AG04450 (cell line): ENCODE data around the gene SLCO3A1. TPM values are rescaled to one million over a fixed set of nuclear protein-coding genes. Genes with fewer than 3 reads are reported as not detected.

ENCODE experiments used
- CTCF ChIA-PET: fragments of 300-600, 350-600 bp; formaldehyde crosslinking; extraction: SDS; loops from one replicate; lab custom pipeline; 2022; ENCODE audit warnings: antibody characterized with exemption, inconsistent platforms; lab: Charles Lee
- POLR2A ChIA-PET: fragments of 350-600 bp; formaldehyde crosslinking; extraction: SDS; loops from one replicate; lab custom pipeline; 2021; ENCODE audit warnings: antibody characterized with exemption, inconsistent platforms; lab: Yijun Ruan, JAX
- DNase-seq: peaks from one replicate; pipeline ENCODE4 v3.0.0-alpha.2; 2011; ENCODE audit warnings: low read depth, low spot score
- H3K27ac ChIP-seq: one replicate; pipeline ENCODE4 v1.5.1; 2012; ENCODE audit warnings: low read depth, low read length, control low read depth
- H3K27me3 ChIP-seq: one replicate; pipeline ENCODE4 v1.6.0; 2012; ENCODE audit warnings: low read length; ENCODE audit not compliant: control insufficient read depth, insufficient read depth
- H3K4me3 ChIP-seq: 2 replicates; pipeline ENCODE4 v1.5.1; 2011; ENCODE audit warnings: mild to moderate bottlenecking, low read depth, low read length, control low read depth
- H3K9me3 ChIP-seq: 2 replicates; pipeline ENCODE4 v1.5.1; 2012; ENCODE audit warnings: low read length; ENCODE audit not compliant: control insufficient read depth, insufficient read depth
- polyA plus RNA-seq: library from polyadenylated mRNA; depleted of rRNA; stranded (reverse); fragments of >200 nt; gene quantifications from 2 replicates; pipeline ENCODE4 v1.2.3, GENCODE V29; 2011
- TF ChIP-seq, protein P1 (sequence below): IDR thresholded peaks from 2 replicates; pipeline ENCODE4 v1.5.1; 2011; ENCODE audit warnings: low read depth, low read length, control low read depth, inconsistent platforms

SLCO3A1 gene
- polyA plus RNA-seq, 1 experiment: 7.6 TPM

DNA sequence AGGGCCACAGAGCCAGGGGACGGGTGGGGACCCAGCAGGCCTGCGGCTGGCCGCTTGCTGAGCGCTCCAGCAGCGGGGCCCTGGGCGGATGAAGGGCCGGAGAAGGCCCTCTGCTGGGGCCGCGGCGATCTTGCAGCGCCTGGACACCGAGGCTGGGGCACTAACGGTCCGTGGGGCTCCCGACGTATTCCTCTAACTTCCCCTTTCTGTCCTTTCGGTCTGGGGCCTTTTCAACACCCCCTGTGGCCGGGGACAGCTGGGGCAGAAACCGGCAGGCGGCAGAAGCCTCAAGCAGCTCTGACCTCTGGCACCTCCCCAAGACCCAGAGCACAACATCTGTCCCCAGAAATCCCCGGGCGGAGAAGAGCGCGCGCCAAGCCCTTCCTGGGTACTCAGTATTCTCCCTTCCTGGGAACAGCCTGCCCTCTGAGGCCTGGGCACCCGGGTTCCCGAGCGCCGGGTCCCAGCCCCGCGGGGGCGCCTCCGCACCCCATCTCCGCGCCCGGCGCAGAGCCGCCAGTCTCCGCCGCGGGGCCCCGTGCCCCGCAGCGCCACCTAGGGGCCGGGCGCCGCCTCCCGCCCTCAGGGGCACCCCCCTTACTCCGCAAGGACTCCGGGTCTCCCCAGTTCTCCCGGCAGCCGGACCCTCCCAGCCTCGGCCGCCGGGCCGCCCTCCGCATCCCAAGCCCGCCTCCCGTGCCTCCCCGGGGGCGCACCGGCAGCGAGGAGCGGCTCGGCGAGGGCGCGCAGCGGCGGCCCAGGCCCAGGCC is 582 bp upstream of the SLCO3A1 start:
- peak overlapping the region; percentile 72 for H3K27ac ChIP-seq
- DNase-seq: no peak
- no peaks in the 10 kb centered on the region for H3K27me3 ChIP-seq
- TF ChIP-seq, protein P1, sequence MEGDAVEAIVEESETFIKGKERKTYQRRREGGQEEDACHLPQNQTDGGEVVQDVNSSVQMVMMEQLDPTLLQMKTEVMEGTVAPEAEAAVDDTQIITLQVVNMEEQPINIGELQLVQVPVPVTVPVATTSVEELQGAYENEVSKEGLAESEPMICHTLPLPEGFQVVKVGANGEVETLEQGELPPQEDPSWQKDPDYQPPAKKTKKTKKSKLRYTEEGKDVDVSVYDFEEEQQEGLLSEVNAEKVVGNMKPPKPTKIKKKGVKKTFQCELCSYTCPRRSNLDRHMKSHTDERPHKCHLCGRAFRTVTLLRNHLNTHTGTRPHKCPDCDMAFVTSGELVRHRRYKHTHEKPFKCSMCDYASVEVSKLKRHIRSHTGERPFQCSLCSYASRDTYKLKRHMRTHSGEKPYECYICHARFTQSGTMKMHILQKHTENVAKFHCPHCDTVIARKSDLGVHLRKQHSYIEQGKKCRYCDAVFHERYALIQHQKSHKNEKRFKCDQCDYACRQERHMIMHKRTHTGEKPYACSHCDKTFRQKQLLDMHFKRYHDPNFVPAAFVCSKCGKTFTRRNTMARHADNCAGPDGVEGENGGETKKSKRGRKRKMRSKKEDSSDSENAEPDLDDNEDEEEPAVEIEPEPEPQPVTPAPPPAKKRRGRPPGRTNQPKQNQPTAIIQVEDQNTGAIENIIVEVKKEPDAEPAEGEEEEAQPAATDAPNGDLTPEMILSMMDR: peak; percentile 70
- ChIA-PET POLR2A (interaction anchor here (0.9 to 1.3 kb wide), 2 partner anchors 32 to 89 kb away, joined by 3 to 6 read pairs; no protein-coding TSS in a partner anchor), CTCF (interaction anchor here (0.6 to 7.0 kb wide), 22 partner anchors 10 to 551 kb away, joined by 3 to 110 read pairs (median 4); no protein-coding TSS in a partner anchor)
- peak overlapping the region; percentile 72 for H3K4me3 ChIP-seq
- no peaks in the 10 kb centered on the region for H3K9me3 ChIP-seq

DNA sequence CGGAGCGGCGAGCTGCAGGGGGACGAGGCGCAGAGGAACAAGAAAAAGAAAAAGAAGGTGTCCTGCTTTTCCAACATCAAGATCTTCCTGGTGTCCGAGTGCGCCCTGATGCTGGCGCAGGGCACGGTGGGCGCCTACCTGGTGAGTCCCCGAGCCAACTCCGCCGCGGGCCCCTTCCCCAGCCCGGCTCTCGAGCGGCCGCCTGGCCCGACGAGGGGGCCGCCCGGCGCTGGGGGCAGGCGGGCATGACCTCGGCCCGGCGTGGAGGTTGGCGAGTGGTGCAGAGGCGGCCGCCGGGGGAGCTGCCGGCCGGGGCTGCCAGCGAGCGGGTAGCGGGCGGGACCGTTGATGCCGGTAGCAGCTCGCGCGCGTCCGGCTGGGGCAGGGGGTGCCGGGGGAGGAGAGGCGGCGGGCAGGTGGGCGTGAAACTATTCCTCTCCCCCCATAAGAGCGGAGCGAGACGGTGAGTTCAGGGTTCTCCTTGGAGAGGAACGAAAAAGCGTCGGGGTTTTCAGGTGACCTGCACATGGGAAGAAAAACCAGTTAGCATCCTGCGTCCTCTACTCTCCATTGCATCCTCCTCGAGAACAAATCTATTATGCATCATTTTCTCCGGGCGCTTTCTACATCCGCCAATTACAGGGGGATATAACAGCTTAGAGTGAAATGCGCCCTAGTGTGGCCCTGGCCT is 585 bp downstream of the SLCO3A1 start:
- Histone ChIP-seq H3K27me3 (no peaks in the 10 kb centered on the region), H3K9me3 (no peaks in the 10 kb centered on the region), H3K4me3 (peak overlapping the region; percentile 72), H3K27ac (no peak overlapping the region)
- TF ChIP-seq, protein P1: no peak
- ChIA-PET CTCF (interaction anchor here (0.6 to 4.1 kb wide), 17 partner anchors 9 to 552 kb away, joined by 3 to 36 read pairs (median 5); no protein-coding TSS in a partner anchor), POLR2A (interaction anchor here (0.6 to 1.3 kb wide), 4 partner anchors 13 to 447 kb away, joined by 3 read pairs; no protein-coding TSS in a partner anchor)
- DNase-seq: no peak

DNA sequence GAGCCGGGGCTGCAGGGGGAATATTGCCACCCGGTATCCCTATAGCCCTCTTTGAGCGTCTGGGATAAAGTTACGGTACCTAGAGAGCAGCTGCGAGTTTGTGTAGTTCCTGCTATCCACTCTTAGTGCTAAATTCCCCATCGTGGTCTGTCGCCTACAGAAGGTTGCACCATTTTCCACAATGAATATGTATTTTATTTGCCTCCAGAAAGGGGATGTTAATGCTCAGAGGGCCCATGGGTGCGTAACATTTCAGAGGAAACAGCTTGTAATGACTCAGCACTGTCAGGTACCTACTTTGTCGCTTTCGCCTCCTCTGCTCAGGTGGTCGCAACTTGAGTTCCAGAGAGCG is 1.1 kb downstream of the SLCO3A1 start:
- ChIA-PET POLR2A (interaction anchor here (1.1 to 1.3 kb wide), 3 partner anchors 13 to 87 kb away, joined by 3 read pairs; no protein-coding TSS in a partner anchor), CTCF (interaction anchor here (1.1 to 4.1 kb wide), 12 partner anchors 12 to 552 kb away, joined by 3 to 36 read pairs (median 8); no protein-coding TSS in a partner anchor)
- TF ChIP-seq, protein P1: no peak
- H3K27ac ChIP-seq: no peak overlapping the region
- H3K4me3 ChIP-seq: peak overlapping the region; percentile 72
- H3K9me3 ChIP-seq: no peaks in the 10 kb centered on the region
- no peaks in the 10 kb centered on the region for H3K27me3 ChIP-seq
- no peak for DNase-seq

DNA sequence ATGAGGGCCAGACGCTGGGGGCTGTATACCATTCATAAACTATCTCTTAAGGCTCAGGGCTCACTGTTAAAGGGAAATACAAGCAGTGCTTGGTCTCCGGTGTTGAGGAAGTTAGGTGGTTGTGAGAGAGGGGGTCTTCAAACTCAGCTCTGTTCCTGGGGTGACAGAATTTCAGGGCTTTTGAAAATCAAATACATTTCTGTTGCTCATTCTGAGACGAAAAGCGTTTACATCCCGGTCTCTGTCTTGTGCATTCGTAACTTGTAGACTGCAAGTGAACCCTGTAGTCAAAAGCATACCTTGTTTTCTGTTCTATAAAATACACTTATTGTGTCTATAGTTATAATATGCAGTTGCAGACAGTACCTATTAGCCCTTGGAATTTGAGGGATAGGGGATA is 1.7 kb downstream of the SLCO3A1 start:
- DNase-seq: no peak
- H3K27ac ChIP-seq: no peak overlapping the region
- H3K27me3 ChIP-seq: no peaks in the 10 kb centered on the region
- ChIA-PET POLR2A (no interaction called here), CTCF (interaction anchor here (1.5 to 4.1 kb wide), 6 partner anchors 11 to 553 kb away, joined by 5 to 36 read pairs (median 14); no protein-coding TSS in a partner anchor)
- TF ChIP-seq, protein P1: no peak
- no peaks in the 10 kb centered on the region for H3K9me3 ChIP-seq
- no peak overlapping the region for H3K4me3 ChIP-seq
